B cell (primary cell): Measurements from ENCODE around the gene LRTM2.

Experiments used
- EZH2 ChIP-seq: IDR thresholded peaks from 2 replicates; pipeline ENCODE4 v1.6.1; 2012; ENCODE audit warnings: borderline replicate concordance, low read depth, mild to moderate bottlenecking, moderate library complexity, low read length; ENCODE audit not compliant: insufficient read depth, poor library complexity, severe bottlenecking
- TF ChIP-seq, protein P1 (sequence below): fragments of 200-600 bp; IDR thresholded peaks from one replicate; pipeline ENCODE4 v1.8.0; 2022; ENCODE audit warnings: antibody characterized with exemption, mild to moderate bottlenecking

- TF ChIP-seq, protein P1, sequence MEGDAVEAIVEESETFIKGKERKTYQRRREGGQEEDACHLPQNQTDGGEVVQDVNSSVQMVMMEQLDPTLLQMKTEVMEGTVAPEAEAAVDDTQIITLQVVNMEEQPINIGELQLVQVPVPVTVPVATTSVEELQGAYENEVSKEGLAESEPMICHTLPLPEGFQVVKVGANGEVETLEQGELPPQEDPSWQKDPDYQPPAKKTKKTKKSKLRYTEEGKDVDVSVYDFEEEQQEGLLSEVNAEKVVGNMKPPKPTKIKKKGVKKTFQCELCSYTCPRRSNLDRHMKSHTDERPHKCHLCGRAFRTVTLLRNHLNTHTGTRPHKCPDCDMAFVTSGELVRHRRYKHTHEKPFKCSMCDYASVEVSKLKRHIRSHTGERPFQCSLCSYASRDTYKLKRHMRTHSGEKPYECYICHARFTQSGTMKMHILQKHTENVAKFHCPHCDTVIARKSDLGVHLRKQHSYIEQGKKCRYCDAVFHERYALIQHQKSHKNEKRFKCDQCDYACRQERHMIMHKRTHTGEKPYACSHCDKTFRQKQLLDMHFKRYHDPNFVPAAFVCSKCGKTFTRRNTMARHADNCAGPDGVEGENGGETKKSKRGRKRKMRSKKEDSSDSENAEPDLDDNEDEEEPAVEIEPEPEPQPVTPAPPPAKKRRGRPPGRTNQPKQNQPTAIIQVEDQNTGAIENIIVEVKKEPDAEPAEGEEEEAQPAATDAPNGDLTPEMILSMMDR = no peak
- no peak for TF ChIP-seq EZH2
Measured at GRCh38 chr12:1787714-1788113, 32.7 kb upstream of the LRTM2 start.
